GM23338 (cell line): ENCODE measurements around the gene PLXNA2. TPM values are rescaled to one million over a fixed set of nuclear protein-coding genes. Genes with fewer than 3 reads are reported as not detected.

ENCODE experiments used
- ATAC-seq: fragments of 200-7000 bp; cut with Tn5 transposase; 3 replicates; pipeline ENCODE4 v1.9.1; 2020
- DNase-seq: peaks from one replicate; pipeline ENCODE4 v3.0.0-alpha.2; 2015; ENCODE audit warnings: low spot score
- H2AFZ ChIP-seq: fragments of 200-600 bp; sonication (generic); 2 replicates; pipeline ENCODE4 v1.8.0; 2016; ENCODE audit warnings: antibody characterized with exemption, mild to moderate bottlenecking, moderate library complexity
- H3F3A ChIP-seq: fragments of 200-600 bp; sonication (generic); replicated peaks from 2 replicates; pipeline ENCODE4 v1.8.0; 2017; ENCODE audit warnings: antibody characterized with exemption, mixed run types, low read depth
- H3K27ac ChIP-seq: fragments of 200-600 bp; sonication (generic); 2 replicates; pipeline ENCODE4 v1.6.1; 2016; ENCODE audit warnings: low read depth
- H3K27me3 ChIP-seq: fragments of 200-600 bp; sonication (generic); 2 replicates; pipeline ENCODE4 v1.8.0; 2016; ENCODE audit warnings: mild to moderate bottlenecking, mixed run types, moderate library complexity; ENCODE audit not compliant: insufficient read depth
- H3K36me3 ChIP-seq: fragments of 200-600 bp; sonication (generic); 2 replicates; pipeline ENCODE4 v1.8.0; 2016; ENCODE audit warnings: mild to moderate bottlenecking; ENCODE audit not compliant: insufficient read depth
- H3K4me1 ChIP-seq: fragments of 200-600 bp; sonication (generic); 2 replicates; pipeline ENCODE4 v1.8.0; 2016; ENCODE audit warnings: mild to moderate bottlenecking, moderate library complexity; ENCODE audit not compliant: insufficient read depth
- H3K4me2 ChIP-seq: fragments of 200-600 bp; sonication (generic); 2 replicates; pipeline ENCODE4 v1.7.1; 2017; ENCODE audit warnings: mixed run types
- H3K4me3 ChIP-seq: fragments of 200-600 bp; sonication (generic); 2 replicates; pipeline ENCODE4 v1.6.1; 2016; ENCODE audit warnings: mixed run types
- H3K79me2 ChIP-seq: fragments of 200-600 bp; sonication (generic); replicated peaks from 2 replicates; pipeline ENCODE4 v1.8.0; 2017; ENCODE audit warnings: mild to moderate bottlenecking; ENCODE audit not compliant: insufficient read depth
- H3K9me2 ChIP-seq: fragments of 200-600 bp; sonication (generic); 2 replicates; pipeline ENCODE4 v1.8.0; 2017; ENCODE audit not compliant: insufficient read depth
- H4K20me1 ChIP-seq: fragments of 200-600 bp; sonication (generic); replicated peaks from 2 replicates; pipeline ENCODE4 v1.8.0; 2017; ENCODE audit warnings: mild to moderate bottlenecking; ENCODE audit not compliant: insufficient read depth
- H3K27ac Mint-ChIP-seq: 2 replicates; pipeline ENCODE4 v1.8.0; 2020; ENCODE audit warnings: inconsistent platforms, mild to moderate bottlenecking, moderate library complexity, mixed read lengths
- H3K27me3 Mint-ChIP-seq: 3 replicates; pipeline ENCODE4 v1.8.0; 2022; ENCODE audit warnings: low read depth, mild to moderate bottlenecking, moderate library complexity, mixed read lengths, inconsistent platforms; ENCODE audit not compliant: insufficient read depth, poor library complexity
- H3K36me3 Mint-ChIP-seq: 3 replicates; pipeline ENCODE4 v1.8.0; 2021; ENCODE audit warnings: low read depth, mild to moderate bottlenecking, inconsistent platforms, moderate library complexity, mixed read lengths
- H3K4me1 Mint-ChIP-seq: 3 replicates; pipeline ENCODE4 v1.8.0; 2020; ENCODE audit warnings: mild to moderate bottlenecking, inconsistent platforms, mixed read lengths
- H3K4me3 Mint-ChIP-seq: 3 replicates; pipeline ENCODE4 v1.8.0; 2021; ENCODE audit warnings: moderate library complexity, mild to moderate bottlenecking, inconsistent platforms, mixed read lengths
- H3K9me3 Mint-ChIP-seq: 3 replicates; pipeline ENCODE4 v1.8.0; 2020; ENCODE audit warnings: moderate library complexity, mild to moderate bottlenecking, inconsistent platforms, mixed read lengths
- CREB1 ChIP-seq: fragments of 250-450 bp; sonication (Bioruptor Pico); IDR thresholded peaks from 2 replicates; pipeline ENCODE4 v1.5.0; 2020; ENCODE audit warnings: low read depth, mild to moderate bottlenecking, moderate library complexity
- EZH2 ChIP-seq: fragments of 200-600 bp; sonication (generic); IDR thresholded peaks from one replicate; pipeline ENCODE4 v1.8.0; 2017; ENCODE audit warnings: antibody characterized with exemption, mild to moderate bottlenecking, low read depth; ENCODE audit not compliant: unreplicated experiment
- NANOG ChIP-seq: IDR thresholded peaks from 2 replicates; pipeline ENCODE4 v1.6.1; 2016; ENCODE audit warnings: antibody characterized with exemption, borderline replicate concordance
- STAT1 ChIP-seq: IDR thresholded peaks from one replicate; pipeline ENCODE4 v1.6.1; 2016; ENCODE audit warnings: antibody characterized with exemption; ENCODE audit not compliant: unreplicated experiment
- ZNF114 ChIP-seq: fragments of 250-450 bp; sonication (Bioruptor Pico); IDR thresholded peaks from 2 replicates; pipeline ENCODE4 v1.5.0; 2020; ENCODE audit warnings: mild to moderate bottlenecking, moderate library complexity
- ZNF331 ChIP-seq: fragments of 250-450 bp; sonication (Bioruptor Pico); IDR thresholded peaks from 2 replicates; pipeline ENCODE4 v1.5.0; 2020; ENCODE audit warnings: low read depth, mild to moderate bottlenecking, moderate library complexity
- ZNF462 ChIP-seq: fragments of 250-450 bp; sonication (Bioruptor Pico); IDR thresholded peaks from 2 replicates; pipeline ENCODE4 v1.5.0; 2020; ENCODE audit warnings: mild to moderate bottlenecking, moderate library complexity
- polyA plus RNA-seq: library from polyadenylated mRNA; unstranded; fragments of >200 nt; fragmentation: Nextera tagmentation; extraction: Ambion mirVana; gene quantifications from 2 replicates; pipeline ENCODE4 v1.2.1, GENCODE V29; 2016
- total RNA-seq: library from RNA; depleted of rRNA; stranded (reverse); fragments of >200 nt; shearing (Covaris generic); gene quantifications from 2 replicates; pipeline ENCODE4 v1.2.3, GENCODE V29; 2014

The PLXNA2 gene
- total and polyA plus RNA-seq, 2 experiments from 2014 or later, result 0.40 to 1.8 TPM

GRCh38 chr1:207987164-207987563 is 257.0 kb downstream of the PLXNA2 start:
- ATAC-seq (no peak), DNase-seq (no peak)
- Histone ChIP-seq H3K4me3 (no peak overlapping the region), H3F3A (no peaks in the 10 kb centered on the region), H3K4me1 (no peaks in the 10 kb centered on the region), H3K4me2 (no peak overlapping the region), H2AFZ (no peak overlapping the region), H3K27me3 (no peaks in the 10 kb centered on the region), H4K20me1 (no peaks in the 10 kb centered on the region), H3K79me2 (no peaks in the 10 kb centered on the region), H3K36me3 (no peaks in the 10 kb centered on the region), H3K27ac (no peak overlapping the region), H3K9me2 (no peaks in the 10 kb centered on the region)
- TF ChIP-seq ZNF114 (CRISPR knock-in tag) (no peak), ZNF462 (no peak), ZNF331 (no peak), CREB1 (CRISPR knock-in tag) (no peak), STAT1 (no peak)
- no peaks in the 10 kb centered on the region for H3K9me3 Mint-ChIP-seq
- H3K4me3 Mint-ChIP-seq, result no peak overlapping the region
- H3K27ac Mint-ChIP-seq, result no peak overlapping the region
- peaks cover 8% of the 10 kb centered on the region for H3K27me3 Mint-ChIP-seq
- H3K36me3 Mint-ChIP-seq, result no peaks in the 10 kb centered on the region
- H3K4me1 Mint-ChIP-seq, result no peaks in the 10 kb centered on the region

- Histone ChIP-seq H3K79me2 (no peaks in the 10 kb centered on the region), H3K4me3 (no peak overlapping the region), H3K27ac (no peak overlapping the region), H3K4me1 (no peaks in the 10 kb centered on the region), H4K20me1 (no peaks in the 10 kb centered on the region), H3K9me2 (no peaks in the 10 kb centered on the region), H3K4me2 (no peak overlapping the region), H3F3A (no peaks in the 10 kb centered on the region), H3K27me3 (no peaks in the 10 kb centered on the region), H3K36me3 (no peaks in the 10 kb centered on the region), H2AFZ (no peak overlapping the region)
- Mint-ChIP-seq H3K9me3 (no peaks in the 10 kb centered on the region), H3K27ac (no peak overlapping the region), H3K4me1 (no peaks in the 10 kb centered on the region), H3K36me3 (no peaks in the 10 kb centered on the region), H3K4me3 (no peak overlapping the region), H3K27me3 (peaks cover 8% of the 10 kb centered on the region)
- no peak for ATAC-seq
- no peak for DNase-seq
- TF ChIP-seq CREB1 (CRISPR knock-in tag) (no peak), ZNF462 (no peak), EZH2 (no peak), NANOG (no peak)
Measured at GRCh38 chr1:207985996-207986395, 258.2 kb downstream of the PLXNA2 start.
